SH-SY5Y (cell line): ENCODE results near the gene KCND2.

Experiments used
- GATA2 ChIP-seq: IDR thresholded peaks from 2 replicates; pipeline ENCODE4 v1.6.1; 2011; ENCODE audit warnings: mild to moderate bottlenecking, low read depth, low read length
- GATA3 ChIP-seq: IDR thresholded peaks from 2 replicates; pipeline ENCODE4 v1.6.1; 2011; ENCODE audit warnings: low read depth, mild to moderate bottlenecking, low read length, moderate library complexity

- TF ChIP-seq GATA2 (no peak), GATA3 (no peak)
Measured at GRCh38 chr7:120743128-120743527, 470.2 kb downstream of the KCND2 start.
